WTC11 (cell line): ENCODE measurements around the gene WDR27.

Experiments
- CTCF ChIP-seq: fragments of 200-600 bp; IDR thresholded peaks from 2 replicates; pipeline ENCODE4 v1.8.0; 2022; ENCODE audit warnings: antibody characterized with exemption
- E2F5 ChIP-seq: sonication (generic); formaldehyde crosslinking; IDR thresholded peaks from 2 replicates; pipeline ENCODE4 v1.8.1; 2022; ENCODE audit warnings: mild to moderate bottlenecking, moderate library complexity, missing genetic modification reagents
- HMGXB4 ChIP-seq: sonication (generic); formaldehyde crosslinking; IDR thresholded peaks from 2 replicates; pipeline ENCODE4 v1.8.1; 2023; ENCODE audit warnings: mild to moderate bottlenecking, moderate library complexity, missing genetic modification reagents
- NR3C1 ChIP-seq: sonication (generic); formaldehyde crosslinking; conservative IDR thresholded peaks from 2 replicates; pipeline ENCODE4 v1.8.1; 2023; ENCODE audit warnings: low read depth, mild to moderate bottlenecking, missing genetic modification reagents
- USF1 ChIP-seq: sonication (generic); formaldehyde crosslinking; IDR thresholded peaks from 2 replicates; pipeline ENCODE4 v1.8.0; 2022; ENCODE audit warnings: mild to moderate bottlenecking, missing genetic modification reagents
- USF2 ChIP-seq: sonication (generic); formaldehyde crosslinking; IDR thresholded peaks from 2 replicates; pipeline ENCODE4 v1.8.1; 2023; ENCODE audit warnings: mild to moderate bottlenecking, missing genetic modification reagents, moderate library complexity

GRCh38 chr6:169624785-169625184 lies 77.0 kb downstream of the WDR27 start:
- TF ChIP-seq CTCF (no peak), USF1 (no peak), NR3C1 (CRISPR knock-in tag) (no peak), USF2 (CRISPR knock-in tag) (no peak), E2F5 (CRISPR knock-in tag) (no peak), HMGXB4 (CRISPR knock-in tag) (no peak)
